Measurements from ENCODE around the gene ARFGAP3.

ARFGAP3 gene

GRCh38 chr22:42856865-42857704, at the start of gene ARFGAP3:
TSS of gene ARFGAP3 (minus strand) at chr22:42857273. CDS start at chr22:42857182, 91 bp downstream.
- DNase-seq (ENCODE audit: low read depth) = peak; percentile 95

DNA sequence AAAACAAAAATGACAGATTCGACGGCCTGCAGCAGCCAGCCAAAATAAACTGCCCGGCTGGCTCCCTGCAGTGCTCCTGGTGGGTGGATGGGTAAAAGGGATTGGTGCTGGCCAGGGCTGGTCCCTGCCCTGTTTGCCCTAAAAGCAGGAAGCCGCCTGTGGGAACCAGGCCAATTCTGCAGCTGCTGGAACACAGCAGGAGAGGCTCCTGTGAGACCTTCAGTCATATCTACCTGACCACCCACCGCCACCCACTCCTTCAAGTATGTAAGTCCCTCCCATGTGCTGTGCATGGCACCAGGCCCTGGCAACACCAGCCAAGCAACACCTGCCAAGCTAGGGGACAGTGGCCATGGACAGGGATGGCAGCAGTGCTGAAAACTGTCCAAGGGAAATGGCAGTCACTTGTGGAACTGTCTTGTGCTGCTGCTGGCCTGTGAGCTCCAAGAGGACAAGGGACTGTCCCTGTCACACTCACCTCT, 48.7 kb upstream of the ARFGAP3 start:
- DNase-seq (ENCODE audit: low read depth) = no peak

DNA sequence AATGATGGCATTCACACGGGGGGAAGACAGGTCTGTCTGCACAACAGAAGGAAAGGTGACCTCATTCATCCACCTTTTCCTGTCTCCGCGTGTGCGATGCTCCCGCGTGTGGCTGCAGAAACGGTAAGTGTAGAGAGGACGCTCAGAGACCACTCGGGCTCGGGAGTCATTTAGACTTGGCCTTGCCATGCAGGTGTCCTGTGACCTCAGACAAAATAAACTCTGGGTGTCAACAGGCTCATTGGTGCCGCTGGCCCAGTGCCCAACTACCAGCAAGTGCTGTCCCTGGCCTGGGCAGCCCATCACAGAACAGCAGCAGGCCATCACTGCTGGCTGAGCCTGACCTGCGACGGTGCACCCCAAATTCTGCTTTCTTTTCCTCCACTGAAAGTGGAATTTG, 48.1 kb upstream of the ARFGAP3 start:
- DNase-seq (ENCODE audit: low read depth) = no peak

- DNase-seq (ENCODE audit: low read depth) = no peak
These were observed 47.0 kb upstream of the ARFGAP3 start for GRCh38 chr22:42904050-42904449.

DNA sequence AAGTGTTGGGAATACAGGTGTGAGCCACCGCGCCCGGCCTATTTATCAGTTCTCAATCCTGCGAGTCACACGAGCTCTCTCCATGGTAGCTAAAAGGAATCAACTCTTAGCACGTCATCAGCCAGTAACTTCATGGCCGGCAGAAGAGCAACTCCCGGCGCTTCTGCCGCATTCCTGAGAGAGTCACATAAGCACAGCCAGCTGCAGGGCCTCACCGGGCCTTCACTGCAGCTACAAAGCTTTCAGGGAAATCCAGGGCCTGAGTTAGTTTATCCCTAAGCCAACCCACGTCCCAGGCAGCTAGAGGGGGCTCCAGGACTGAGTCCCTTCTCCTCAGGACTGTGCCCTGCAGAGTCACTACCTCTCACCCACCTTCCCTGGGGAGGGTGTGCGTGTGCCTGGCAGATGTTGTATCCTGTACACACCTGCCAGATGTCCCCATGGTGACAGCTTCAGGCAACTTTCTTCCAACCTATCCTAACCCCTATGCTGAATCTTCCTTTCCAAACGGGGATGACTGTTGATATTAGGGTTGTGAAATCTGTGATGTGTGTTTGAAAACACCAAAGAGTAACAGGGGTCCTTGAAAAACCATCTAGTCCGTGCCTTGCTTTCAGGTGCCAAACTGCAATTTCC, 45.9 kb upstream of the ARFGAP3 start:
- no peak for DNase-seq (ENCODE audit: low read depth)

DNA sequence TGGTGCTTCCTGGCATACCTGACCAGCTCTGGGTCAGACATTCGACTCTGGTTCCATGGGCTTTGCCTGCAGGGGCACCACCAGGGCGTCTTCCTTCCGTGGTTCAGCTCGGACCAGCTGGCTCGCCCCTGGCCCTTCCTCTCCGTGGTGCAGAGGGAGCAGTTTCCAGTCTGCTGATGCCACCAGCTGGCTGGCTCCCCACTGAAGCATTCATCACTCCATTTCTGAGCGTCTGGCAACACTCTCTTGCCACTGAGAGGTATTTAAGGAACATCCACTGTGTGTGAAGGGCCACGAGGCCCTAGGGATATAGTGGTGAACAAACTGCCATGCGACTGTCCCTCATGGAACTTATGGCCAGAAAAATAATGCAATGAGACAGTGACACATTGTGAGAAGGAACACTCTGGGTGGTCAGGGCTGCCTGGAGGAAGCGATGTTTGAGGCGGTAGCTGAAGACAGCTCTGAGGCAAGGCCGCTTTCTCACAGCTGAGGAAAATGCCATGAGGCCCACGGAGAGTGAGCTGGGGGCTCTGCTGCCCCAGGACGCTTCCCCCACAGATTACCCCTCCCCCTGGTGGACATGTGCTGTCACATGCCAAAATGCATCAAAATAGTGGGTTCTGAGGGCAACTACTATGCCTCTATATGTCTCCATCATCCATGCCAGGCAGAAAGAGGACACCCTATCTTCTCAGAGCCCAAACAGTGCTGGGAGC, 44.9 kb upstream of the ARFGAP3 start:
- DNase-seq (ENCODE audit: low read depth) = no peak

GRCh38 chr22:42897960-42898359, 40.9 kb upstream of the ARFGAP3 start:
- DNase-seq (ENCODE audit: low read depth) = no peak

GRCh38 chr22:42895541-42895981, 38.5 kb upstream of the ARFGAP3 start:
- no peak for DNase-seq (ENCODE audit: low read depth)

- no peak for DNase-seq (ENCODE audit: low read depth)
These were observed 38.0 kb upstream of the ARFGAP3 start for GRCh38 chr22:42895087-42895486.

GRCh38 chr22:42893371-42894150, 36.5 kb upstream of the ARFGAP3 start:
- no peak for DNase-seq (ENCODE audit: low read depth)

GRCh38 chr22:42892571-42893316, 35.7 kb upstream of the ARFGAP3 start:
- no peak for DNase-seq (ENCODE audit: low read depth)

- DNase-seq (ENCODE audit: low read depth) = no peak
These were observed 35.1 kb upstream of the ARFGAP3 start for GRCh38 chr22:42892156-42892555.

DNA sequence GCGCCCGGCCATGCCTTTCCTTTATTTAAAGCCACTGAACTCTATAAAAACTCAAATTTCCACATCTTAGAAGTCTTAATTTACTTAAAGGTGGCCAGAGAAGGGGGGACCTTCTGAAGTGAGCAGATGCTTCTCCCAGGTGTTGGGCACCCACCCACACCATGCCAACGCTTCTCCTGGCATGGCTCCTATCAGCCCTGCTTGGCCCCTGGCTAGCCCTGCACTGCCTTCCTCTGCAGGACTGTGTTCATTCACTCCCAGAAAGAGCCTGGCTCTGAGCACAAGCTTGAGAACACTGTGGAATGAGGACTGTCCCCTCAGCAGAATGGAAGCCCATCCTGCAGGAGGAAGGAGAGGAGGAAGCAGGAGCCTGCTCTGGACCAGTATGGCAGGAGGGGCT, 34.6 kb upstream of the ARFGAP3 start:
- no peak for DNase-seq (ENCODE audit: low read depth)

DNA sequence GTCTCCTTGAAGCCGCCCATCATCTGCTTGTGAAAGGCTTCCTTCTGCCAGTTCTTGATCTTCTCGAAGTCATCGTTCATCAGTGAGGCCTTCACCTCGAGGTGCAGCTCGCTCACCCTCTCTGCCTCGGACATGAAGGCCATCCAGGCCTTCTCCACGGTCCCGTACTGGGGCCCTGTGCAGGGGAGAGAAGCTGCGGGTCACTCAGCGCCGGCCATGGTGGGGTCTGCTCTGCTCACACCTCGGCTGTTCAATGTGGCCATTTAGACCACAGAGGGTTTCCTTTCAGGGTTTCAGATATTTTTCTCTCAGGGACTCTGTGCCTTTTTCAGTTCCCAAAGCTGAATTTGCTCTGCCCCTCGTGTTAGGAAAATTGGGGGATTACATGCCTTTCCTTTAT, 33.9 kb upstream of the ARFGAP3 start:
- DNase-seq (ENCODE audit: low read depth) = no peak

DNA sequence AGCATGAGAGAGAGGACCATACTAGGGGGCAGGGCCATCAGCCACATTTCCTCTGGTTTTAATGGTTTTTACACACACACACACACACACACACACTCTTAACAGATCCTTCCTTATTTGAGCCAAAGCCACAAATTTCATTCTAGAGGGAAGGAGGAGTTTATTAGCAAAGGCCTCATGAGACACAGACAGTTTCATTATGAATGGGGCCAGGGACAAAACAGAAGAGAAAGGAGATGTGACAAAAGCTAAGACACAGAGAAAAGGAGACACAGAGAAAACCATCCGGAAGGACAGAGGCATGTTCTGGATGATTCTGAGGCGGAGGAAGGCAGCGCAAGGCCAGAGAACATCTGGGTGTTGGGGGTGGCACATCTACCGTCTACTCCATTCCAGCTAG, 32.2 kb upstream of the ARFGAP3 start:
- no peak for DNase-seq (ENCODE audit: low read depth)

DNA sequence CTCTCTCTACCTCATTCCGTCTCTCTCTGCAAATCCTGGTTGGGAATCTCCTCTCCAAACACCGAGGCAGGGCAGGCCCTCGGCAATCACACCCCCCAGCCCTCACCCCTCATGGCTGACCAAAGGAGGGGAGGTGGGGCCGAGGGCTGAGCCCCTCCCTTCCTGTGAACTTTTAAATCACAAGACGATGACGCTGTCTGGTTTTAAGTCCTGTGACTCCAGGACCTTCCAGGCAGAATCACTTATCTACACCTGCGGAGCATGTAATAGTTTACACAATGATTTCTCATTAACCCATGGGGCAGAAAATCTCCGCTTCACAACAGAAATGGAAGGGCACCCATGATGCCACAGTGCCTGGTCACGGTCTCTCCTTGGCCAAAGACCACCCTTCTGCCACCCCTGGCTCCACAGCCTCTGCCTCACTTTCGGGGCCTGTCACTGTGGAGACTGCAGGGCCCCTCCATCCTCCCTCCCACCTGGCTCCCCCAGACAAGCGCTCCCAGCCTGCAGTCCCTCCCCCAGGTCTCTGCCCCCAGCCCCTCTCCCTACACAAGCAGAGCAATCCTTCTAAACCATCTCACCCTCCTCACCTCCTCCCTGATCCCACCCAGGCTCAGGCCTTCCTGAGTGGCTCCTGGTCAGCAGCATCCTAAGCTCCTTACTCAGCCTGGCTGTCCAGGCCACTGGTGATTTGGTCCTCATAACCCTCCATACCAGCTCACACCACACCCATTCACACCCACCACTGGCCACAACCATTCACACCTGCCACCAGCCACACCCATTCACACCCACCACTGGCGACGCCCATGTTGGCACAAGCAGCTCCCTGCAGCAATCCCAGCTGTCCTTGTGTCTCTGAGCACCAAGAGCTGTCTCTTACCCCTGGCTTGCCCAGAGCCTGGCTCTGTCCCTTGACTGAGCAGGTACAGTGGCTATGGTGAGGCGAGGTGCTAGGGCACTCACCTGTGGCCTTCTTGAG, 30.7 kb upstream of the ARFGAP3 start:
- no peak for DNase-seq (ENCODE audit: low read depth)

DNA sequence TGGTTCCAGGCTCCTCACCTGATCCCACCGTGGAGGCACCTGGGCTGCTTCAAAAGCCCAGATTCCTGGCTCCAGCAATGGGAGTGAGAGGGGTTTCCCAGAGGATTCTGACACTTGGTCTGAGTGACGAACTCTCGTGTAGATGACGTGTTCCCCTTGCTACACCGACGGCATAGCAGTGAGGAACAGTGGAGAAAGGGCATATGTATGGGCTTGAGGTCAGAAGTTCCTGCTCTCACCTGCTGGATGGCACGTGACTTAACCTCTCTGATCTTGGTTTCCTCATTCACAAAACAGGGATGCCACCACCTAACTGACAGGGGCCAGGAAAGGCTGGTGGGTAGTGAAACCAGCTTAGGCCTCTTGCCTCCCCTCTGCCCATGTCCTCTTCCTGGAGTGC, 30.0 kb upstream of the ARFGAP3 start:
- DNase-seq (ENCODE audit: low read depth) = no peak

DNA sequence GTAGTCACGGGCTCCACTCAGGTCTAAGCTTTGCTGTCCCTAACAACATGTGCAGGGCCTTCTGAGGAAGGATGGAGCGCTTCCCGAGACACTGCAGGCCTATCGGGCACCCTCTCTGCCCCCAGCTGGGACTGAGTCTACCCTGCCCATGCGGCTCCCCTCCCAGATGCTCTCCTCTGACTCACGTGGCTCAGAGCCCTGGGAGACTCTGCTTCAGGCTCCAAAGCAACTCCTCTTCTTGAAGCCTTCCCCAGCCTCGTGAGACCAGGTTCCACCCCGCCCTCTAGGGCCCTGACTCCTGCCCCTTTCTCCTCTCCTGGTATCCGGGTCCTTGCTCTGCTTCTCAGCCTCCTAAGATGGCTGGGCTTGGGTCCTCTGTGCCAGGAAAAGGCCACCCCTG, 28.4 kb upstream of the ARFGAP3 start:
- DNase-seq (ENCODE audit: low read depth) = no peak

DNA sequence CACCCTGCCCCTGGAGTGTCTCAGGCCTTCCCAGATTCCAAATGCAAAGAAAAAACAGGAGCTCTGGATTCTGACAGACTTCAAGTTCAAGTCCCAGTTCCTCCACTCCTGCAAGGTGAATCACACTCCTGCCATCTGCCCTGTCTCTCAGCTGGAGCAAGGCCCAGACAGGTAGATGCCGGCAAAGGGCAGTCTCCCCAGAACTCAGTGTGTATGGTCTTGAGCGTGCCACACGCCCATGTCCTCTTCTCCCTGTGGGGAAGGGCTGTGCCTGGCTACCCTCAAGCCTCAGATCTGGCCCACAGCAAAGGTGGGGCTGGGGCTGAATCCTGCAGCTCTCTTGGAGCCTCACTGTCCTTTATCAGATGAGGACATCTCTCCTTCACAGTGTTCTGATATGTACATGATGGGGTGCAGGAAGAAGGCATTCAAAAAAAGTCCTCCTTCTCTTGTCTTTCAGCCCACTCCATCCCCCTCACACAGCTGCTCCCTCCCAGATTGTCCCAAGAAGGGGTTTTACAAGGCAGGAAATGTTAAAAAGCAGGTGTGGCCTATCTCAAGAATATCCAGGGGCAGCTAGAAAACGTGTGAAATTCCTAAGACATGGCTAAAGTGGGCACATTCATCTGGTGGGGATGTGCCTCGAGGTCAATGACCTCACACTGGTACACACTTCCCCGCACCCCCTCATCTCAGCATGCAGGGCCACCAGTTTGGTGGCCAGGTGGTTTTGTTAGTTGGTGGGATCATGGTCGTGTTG, 27.7 kb upstream of the ARFGAP3 start:
- DNase-seq (ENCODE audit: low read depth) = no peak
